ENCODE measurements around the gene SERPINE2. TPM values are rescaled to one million over a fixed set of nuclear protein-coding genes. Genes with fewer than 3 reads are reported as not detected.
"Not testable (repeated sequence)": the region's sequence is repeated elsewhere in the genome, so short reads cannot be mapped to it uniquely, and the experiment has no call there.

The SERPINE2 gene
- total RNA-seq, 6 donors from 2014 or later: 1.0 to 11.7 (median 3.3) TPM

DNA sequence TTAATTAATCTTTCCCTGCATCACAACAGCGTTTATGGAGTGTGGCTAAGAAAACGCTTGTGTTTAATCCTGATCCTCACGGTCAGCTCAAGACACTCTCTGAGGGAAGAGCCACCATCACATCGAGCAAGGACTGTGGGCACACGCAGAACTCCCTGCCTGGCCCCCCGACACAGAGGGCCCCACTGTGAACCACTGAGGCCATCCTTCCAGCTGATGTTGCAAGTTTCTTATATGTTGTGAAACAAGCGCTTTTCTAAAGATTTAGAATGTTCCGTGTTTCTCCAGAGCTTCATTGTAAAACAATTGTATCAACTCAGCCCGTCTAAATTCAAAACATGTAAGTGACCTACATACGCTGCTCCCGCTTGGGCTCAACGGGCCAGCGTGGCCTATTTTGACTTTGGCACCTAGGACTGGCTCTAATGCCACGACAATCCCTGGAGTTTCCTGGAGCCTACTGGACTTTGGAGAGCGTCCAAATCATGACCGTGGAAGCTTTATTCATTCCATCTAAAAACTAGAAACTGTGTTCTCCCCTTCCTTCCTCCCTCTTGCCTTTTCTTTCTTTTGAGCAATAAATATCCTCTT lies 34.9 kb downstream of the SERPINE2 start:
- no peak for DNase-seq
- no peak for ATAC-seq (ENCODE audit: low FRiP score in 2 of 2)
- Histone ChIP-seq H3K27ac (no peak overlapping the region), H3K27me3 (no peaks in the 10 kb centered on the region), H3K36me3 (no peaks in the 10 kb centered on the region), H3K9me3 (no peaks in the 10 kb centered on the region), H3K4me1 (no peaks in the 10 kb centered on the region), H3K4me3 (no peak overlapping the region)
- 61 to 64% methylated on average over 16 of the region's 16 CpGs for WGBS, 2 donors
- TF ChIP-seq CTCF (IDR thresholded peaks at IDR 0.05): no peak
- no peak for TF ChIP-seq EP300 (IDR thresholded peaks at IDR 0.05)
- TF ChIP-seq POLR2A (IDR thresholded peaks at IDR 0.05): no peak
- no peak for TF ChIP-seq POLR2AphosphoS5 (IDR thresholded peaks at IDR 0.05)

DNA sequence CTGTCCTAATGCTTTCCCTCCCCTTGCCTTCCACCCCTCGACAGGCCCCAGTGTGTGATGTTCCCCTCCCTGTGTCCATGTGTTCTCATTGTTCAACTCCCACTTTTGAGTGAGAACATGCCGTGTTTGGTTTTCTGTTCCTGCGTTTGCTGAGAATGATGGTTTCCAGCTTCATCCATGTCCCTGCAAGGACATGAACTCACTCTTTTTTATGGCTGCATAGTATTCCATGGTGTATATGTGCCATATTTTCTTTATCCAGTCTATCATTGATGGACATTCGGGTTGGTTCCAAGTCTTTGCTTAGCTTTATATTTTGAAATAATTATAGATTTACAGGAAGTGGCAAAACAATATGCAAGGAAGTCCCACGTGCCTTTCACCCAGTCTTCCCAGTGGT lies 38.4 kb downstream of the SERPINE2 start:
- not testable (repeated sequence) for H3K9me3 ChIP-seq; H3K4me3 ChIP-seq; H3K27me3 ChIP-seq; H3K4me1 ChIP-seq; H3K27ac ChIP-seq; ATAC-seq (ENCODE audit: low FRiP score in 2 of 2); DNase-seq; H3K36me3 ChIP-seq
- WGBS, 2 donors: 86 to 87% methylated on average over 5 of the region's 5 CpGs

DNA sequence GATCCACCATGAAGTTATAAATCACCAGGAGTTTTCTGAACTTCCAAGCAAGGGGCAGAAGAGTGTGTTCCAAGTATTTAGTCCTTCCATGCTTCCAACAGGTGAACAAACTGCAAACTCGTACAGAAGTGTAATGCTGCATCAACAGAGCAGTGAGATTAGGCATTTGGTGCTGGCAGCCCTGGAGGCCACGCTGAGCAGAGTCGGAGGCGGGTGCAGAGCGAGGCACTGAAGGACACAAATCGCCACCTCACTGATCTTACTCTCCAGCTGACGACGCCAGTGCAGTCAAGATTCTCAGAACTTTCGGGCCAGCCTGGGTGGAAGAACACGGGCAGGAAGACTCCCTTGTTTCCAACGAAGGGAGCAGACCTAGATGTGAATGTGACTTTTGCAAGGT lies 39.2 kb downstream of the SERPINE2 start:
- 94 to 95% methylated on average over 11 of the region's 11 CpGs for whole genome bisulfite sequencing, 2 donors
- no peaks in the 10 kb centered on the region for H3K27me3 ChIP-seq
- DNase-seq (no peak), ATAC-seq (ENCODE audit: low FRiP score in 2 of 2) (no peak)
- TF ChIP-seq CTCF (IDR thresholded peaks at IDR 0.05) (no peak), EP300 (IDR thresholded peaks at IDR 0.05) (no peak), POLR2A (IDR thresholded peaks at IDR 0.05) (no peak), POLR2AphosphoS5 (IDR thresholded peaks at IDR 0.05) (no peak)
- H3K4me3 ChIP-seq: no peak overlapping the region
- H3K36me3 ChIP-seq: no peaks in the 10 kb centered on the region
- no peaks in the 10 kb centered on the region for H3K9me3 ChIP-seq
- no peaks in the 10 kb centered on the region for H3K4me1 ChIP-seq
- no peak overlapping the region for H3K27ac ChIP-seq

DNA sequence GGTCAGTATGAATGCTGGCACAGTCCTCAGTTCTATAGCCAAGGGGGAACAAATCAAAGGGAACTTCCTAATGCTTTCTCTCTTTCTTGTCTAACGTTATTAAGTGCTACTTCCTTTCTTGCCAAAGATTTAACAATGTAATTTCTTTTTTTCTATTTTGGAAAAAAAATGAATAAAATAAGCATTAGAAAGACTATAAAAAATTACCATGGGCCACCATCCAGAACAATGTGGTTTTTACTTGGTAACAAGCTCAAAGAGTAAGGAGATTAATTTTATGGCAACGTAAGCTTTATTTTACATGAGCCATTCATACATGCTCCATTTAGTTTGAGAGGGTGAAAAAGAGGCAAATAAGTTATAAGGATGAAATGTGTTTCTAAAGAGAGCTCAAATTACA lies 40.1 kb downstream of the SERPINE2 start:
- TF ChIP-seq POLR2AphosphoS5 (IDR thresholded peaks at IDR 0.05) (no peak), POLR2A (IDR thresholded peaks at IDR 0.05) (no peak), EP300 (IDR thresholded peaks at IDR 0.05) (no peak)
- 51 to 61% methylated on average over 2 of the region's 2 CpGs for WGBS, 2 donors
- no peaks in the 10 kb centered on the region for H3K9me3 ChIP-seq
- DNase-seq (no peak), ATAC-seq (ENCODE audit: low FRiP score in 2 of 2) (no peak)
- no peak overlapping the region for H3K4me3 ChIP-seq
- H3K27me3 ChIP-seq: no peaks in the 10 kb centered on the region
- no peaks in the 10 kb centered on the region for H3K4me1 ChIP-seq
- H3K27ac ChIP-seq: no peak overlapping the region
- H3K36me3 ChIP-seq: no peaks in the 10 kb centered on the region

DNA sequence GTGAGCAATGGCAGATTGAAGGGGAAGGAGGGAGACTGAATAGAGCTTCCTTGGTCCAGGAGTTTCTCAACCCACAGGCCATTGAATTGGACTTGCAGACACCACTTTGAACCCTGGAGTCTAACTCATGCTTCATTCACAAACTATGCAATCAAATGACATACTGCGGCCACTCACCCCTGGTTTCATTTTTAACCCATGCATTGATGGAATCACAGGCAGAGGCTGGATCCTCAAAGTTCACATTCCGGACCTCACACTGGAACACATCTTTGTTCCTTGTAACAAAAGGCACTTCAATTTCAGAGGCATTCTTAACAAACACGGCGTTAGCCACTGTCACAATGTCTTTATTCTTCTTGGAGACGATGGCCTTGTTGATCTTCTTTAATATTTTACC lies 41.1 kb downstream of the SERPINE2 start:
- Histone ChIP-seq H3K27me3 (no peaks in the 10 kb centered on the region), H3K36me3 (no peaks in the 10 kb centered on the region), H3K4me1 (no peaks in the 10 kb centered on the region), H3K27ac (no peak overlapping the region), H3K9me3 (no peaks in the 10 kb centered on the region), H3K4me3 (no peak overlapping the region)
- 75 to 84% methylated on average over 5 of the region's 5 CpGs for WGBS, 2 donors
- no peak for TF ChIP-seq POLR2A (IDR thresholded peaks at IDR 0.05)
- TF ChIP-seq CTCF (IDR thresholded peaks at IDR 0.05): no peak
- TF ChIP-seq EP300 (IDR thresholded peaks at IDR 0.05): no peak
- TF ChIP-seq POLR2AphosphoS5 (IDR thresholded peaks at IDR 0.05): no peak
- no peak for ATAC-seq (ENCODE audit: low FRiP score in 2 of 2)
- DNase-seq: no peak

- DNase-seq (no peak), ATAC-seq (ENCODE audit: low FRiP score in 2 of 2) (no peak)
- Histone ChIP-seq H3K27me3 (no peaks in the 10 kb centered on the region), H3K27ac (no peak overlapping the region), H3K9me3 (no peaks in the 10 kb centered on the region), H3K36me3 (no peaks in the 10 kb centered on the region), H3K4me3 (no peak overlapping the region), H3K4me1 (no peaks in the 10 kb centered on the region)
- no peak for TF ChIP-seq EP300 (IDR thresholded peaks at IDR 0.05)
- TF ChIP-seq CTCF (IDR thresholded peaks at IDR 0.05): no peak
- TF ChIP-seq POLR2A (IDR thresholded peaks at IDR 0.05): no peak
- TF ChIP-seq POLR2AphosphoS5 (IDR thresholded peaks at IDR 0.05): no peak
- 87 to 93% methylated on average over 4 to 6 of the region's 6 CpGs for WGBS, 2 donors
Observed at GRCh38 chr2:223996391-223996790, 42.7 kb downstream of the SERPINE2 start.

All from upper lobe of left lung (tissue), 6 donors.